NCI-H524 (cell line): ENCODE measurements around the gene LDHAL6B.

Experiments used
- DNase-seq, 2 experiments: peaks; one replicate each; lab custom pipeline; 2025; lab: John Stamatoyannopoulos, UW

The LDHAL6B gene

DNA sequence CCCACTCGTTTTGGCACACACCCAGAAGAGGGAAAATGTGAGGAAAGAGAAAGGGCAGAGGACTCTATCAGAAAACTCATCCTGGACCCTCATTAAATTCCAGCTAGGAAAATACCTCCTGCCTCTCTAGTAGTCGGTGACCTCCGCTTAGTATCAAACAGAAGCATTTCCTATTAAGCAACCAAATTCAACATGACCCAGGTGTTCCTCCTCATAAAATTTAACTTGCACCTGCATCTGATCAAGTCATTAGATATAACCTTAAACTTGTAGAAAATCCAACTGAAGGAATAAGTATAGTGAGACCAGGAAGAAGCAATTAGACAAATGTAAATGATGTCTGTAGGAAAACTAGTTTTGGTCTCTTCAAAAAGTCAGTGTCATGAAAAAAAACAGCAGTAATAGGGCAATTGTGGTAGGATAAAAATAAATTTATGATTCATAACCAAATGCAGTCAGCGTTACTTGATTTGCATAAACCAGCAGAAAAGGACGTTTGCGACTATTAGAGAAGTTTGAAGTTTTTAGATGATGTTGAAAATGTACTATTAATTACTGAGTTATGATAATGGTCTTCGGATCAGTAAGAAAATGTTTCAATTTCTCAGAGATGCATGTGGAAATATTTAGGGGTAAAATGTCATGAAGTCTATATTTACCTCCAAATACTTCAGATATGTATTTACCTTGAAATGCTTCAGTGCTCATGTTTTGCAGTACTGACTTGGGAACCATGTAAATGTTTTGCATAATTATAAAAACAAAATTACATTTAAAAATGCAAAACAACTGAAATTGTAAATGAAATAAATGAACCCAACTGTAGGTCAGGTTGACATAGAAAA lies 44.6 kb downstream of the LDHAL6B start:
- no peak for DNase-seq

DNA sequence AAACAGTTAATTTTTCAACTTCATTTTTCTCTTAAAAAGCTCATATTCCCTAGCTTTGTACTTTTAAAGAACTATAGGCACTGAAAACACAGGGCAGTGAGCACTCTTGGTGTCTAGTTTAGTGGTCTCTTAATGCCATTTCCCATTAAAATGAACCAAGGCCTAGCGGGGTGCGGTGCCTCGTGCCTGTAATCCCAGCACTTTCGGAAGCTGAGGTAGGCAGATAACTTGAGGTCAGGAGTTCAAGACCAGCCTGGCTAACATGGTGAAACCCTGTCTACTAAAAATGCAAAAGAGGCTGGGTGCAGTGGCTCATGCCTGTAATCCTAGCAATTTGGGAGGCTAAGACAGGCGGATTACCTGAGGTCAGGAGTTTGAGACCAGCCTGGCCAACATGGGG lies 45.5 kb downstream of the LDHAL6B start:
- no peak for DNase-seq

DNA sequence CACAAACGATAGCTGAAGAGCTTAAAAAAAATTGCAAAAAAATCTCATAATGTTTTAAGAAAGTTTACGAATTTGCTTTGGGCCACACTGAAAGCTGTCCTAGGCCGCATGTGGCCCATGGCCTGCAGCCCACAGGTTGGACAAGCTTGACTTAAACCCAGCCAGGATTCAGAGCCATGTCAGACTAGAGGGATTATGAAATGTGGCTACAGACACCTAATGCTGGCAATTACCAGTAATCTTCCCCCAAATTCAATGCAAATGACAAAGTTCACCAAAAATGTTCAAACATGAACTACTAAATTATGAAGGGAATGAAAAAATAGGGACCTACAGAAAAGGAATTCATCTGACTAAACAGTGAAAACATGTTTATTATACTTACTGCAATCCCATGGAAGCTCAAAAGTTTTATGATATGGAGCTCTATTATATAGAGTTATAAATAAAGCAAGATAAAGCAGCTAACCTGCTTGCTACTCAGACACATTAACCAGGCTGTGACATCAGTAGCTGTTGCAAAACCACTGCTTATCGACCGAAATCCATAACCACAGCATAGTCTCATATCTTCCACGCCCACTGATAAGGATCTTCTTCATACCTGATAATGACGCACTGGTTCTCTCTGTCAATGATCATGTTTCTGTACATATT lies 49.2 kb downstream of the LDHAL6B start:
- DNase-seq, result no peak

DNA sequence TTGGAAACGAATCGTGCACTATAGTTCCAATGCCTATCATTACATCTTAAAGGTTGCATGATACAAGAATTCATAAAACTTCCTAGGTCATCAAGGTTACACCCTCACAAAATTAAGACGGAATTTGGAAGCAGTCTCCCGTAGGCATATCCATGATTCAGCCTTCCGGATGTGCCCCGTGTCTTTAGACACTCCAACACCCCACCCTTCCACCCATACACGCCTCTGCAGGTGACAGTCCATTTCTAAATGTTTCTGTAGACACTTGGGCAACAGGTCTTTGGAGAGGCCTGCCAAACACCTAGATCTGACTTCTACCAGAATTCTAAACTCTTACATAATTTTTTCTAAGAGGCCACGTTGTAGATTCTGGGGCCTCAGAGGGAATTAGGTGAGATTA lies 49.8 kb downstream of the LDHAL6B start:
- no peak for DNase-seq

DNA sequence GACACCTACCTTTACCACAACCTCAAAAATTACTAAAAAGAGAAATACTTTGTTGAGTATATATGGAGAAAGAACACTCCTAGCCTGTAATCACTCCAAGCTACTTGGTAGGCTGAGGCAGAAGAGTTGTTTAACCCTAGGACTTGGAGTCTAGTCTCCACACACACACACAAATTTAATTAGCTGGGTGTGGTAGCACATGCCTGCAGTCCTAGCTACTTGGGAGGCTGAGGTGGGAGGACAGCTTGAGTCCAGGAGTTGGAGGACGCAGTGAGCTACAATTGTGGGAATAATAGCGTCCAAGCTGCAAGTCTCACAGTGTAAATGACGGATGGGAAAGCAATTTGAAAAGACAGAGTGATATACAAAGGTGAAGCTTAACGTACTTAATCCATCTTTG lies 50.5 kb downstream of the LDHAL6B start:
- no peak for DNase-seq
